ENCODE measurements around the gene DLGAP1.

GRCh38 chr18:4157352-4157751, 297.8 kb downstream of the DLGAP1 start:
- no peak for TF ChIP-seq CTCF (IDR thresholded peaks at IDR 0.05)
- no peak for TF ChIP-seq POLR2A (IDR thresholded peaks at IDR 0.05)

All from right lobe of liver (tissue), 4 donors.